Stimulated activated CD4-positive, alpha-beta T cell treated with anti-CD3 and anti-CD28 coated beads, TNF-alpha, amount 100 ng/mL, for 48 hours (primary cell): ENCODE data around the gene KRT83.
"Not testable (repeated sequence)": the region's sequence is repeated elsewhere in the genome, so short reads cannot be mapped to it uniquely, and the experiment has no call there.

Experiments used
- DNase-seq, 3 donors: peaks; one replicate each; pipeline ENCODE4 v3.0.0-alpha.2; 2020; ENCODE audit warnings: low read depth in 3 of 3

The KRT83 gene

GRCh38 chr12:52353766-52354165 is 32.6 kb upstream of the KRT83 start:
- DNase-seq = no peak

GRCh38 chr12:52352951-52353350 is 31.8 kb upstream of the KRT83 start:
- DNase-seq = no peak

- DNase-seq = peak in 1 of 3 donors; percentile 17
Observed at GRCh38 chr12:52351196-52352059, 30.2 kb upstream of the KRT83 start.

- DNase-seq = no peak
Observed at GRCh38 chr12:52350786-52351185, 29.6 kb upstream of the KRT83 start.

- DNase-seq = no peak
Observed at GRCh38 chr12:52350021-52350620, 28.9 kb upstream of the KRT83 start.

- no peak for DNase-seq
Observed at GRCh38 chr12:52349196-52349595, 28.0 kb upstream of the KRT83 start.

- no peak for DNase-seq
Observed at GRCh38 chr12:52347551-52348510, 26.6 kb upstream of the KRT83 start.

- DNase-seq = no peak
Observed at GRCh38 chr12:52347016-52347415, 25.8 kb upstream of the KRT83 start.

- DNase-seq = no peak
Observed at GRCh38 chr12:52346593-52346992, 25.4 kb upstream of the KRT83 start.

GRCh38 chr12:52345041-52345440 is 23.8 kb upstream of the KRT83 start:
- not testable (repeated sequence) for DNase-seq

- DNase-seq = no peak
Observed at GRCh38 chr12:52344111-52344510, 22.9 kb upstream of the KRT83 start.

GRCh38 chr12:52343550-52343949 is 22.4 kb upstream of the KRT83 start:
- DNase-seq = no peak

- no peak for DNase-seq
Observed at GRCh38 chr12:52342781-52343490, 21.7 kb upstream of the KRT83 start.

GRCh38 chr12:52341066-52341580 is 19.9 kb upstream of the KRT83 start:
- DNase-seq = no peak

GRCh38 chr12:52338241-52338960 is 17.2 kb upstream of the KRT83 start:
- no peak for DNase-seq

GRCh38 chr12:52337054-52337453 is 15.9 kb upstream of the KRT83 start:
- no peak for DNase-seq

- no peak for DNase-seq
Observed at GRCh38 chr12:52336641-52337040, 15.4 kb upstream of the KRT83 start.

- no peak for DNase-seq
Observed at GRCh38 chr12:52335598-52336262, 14.5 kb upstream of the KRT83 start.

- no peak for DNase-seq
Observed at GRCh38 chr12:52334185-52334584, 13.0 kb upstream of the KRT83 start.

GRCh38 chr12:52333321-52333720 is 12.1 kb upstream of the KRT83 start:
- no peak for DNase-seq
